Stimulated activated naive CD4-positive, alpha-beta T cell (primary cell): ENCODE data around the gene L3MBTL4.
"Not testable (repeated sequence)": the region's sequence is repeated elsewhere in the genome, so short reads cannot be mapped to it uniquely, and the experiment has no call there.

Experiments
- DNase-seq, 6 experiments: peaks; one replicate each; lab custom pipeline; 2025; lab: John Stamatoyannopoulos, UW

Gene L3MBTL4

DNA sequence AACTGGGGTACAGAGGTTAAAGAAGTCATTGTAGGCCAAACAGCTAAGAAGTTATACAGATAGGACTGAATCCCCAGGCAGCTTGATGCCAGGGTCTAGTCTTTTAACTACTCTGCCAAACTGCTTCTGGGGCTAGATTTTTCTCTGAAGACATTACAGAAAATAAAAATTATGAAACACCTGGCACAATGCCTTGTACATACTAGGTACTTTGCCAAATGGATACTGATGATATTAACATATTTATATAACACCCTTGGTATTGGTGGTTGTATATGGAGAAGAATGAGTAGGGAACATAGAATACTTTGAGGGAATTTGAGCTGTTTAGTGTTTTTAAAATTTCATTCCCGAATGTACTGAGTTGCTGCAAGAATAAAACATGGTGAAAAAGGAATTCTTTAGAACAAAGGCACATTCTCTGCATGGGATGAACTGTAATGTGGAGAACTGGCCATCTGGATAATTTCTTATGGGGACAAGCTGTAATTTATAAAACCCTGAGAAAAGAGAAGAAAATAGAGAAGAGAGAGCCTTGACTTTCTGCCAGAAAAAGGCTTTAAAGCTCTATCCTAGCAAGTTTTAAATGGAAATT is 308.5 kb downstream of the L3MBTL4 start:
- no peak for DNase-seq

DNA sequence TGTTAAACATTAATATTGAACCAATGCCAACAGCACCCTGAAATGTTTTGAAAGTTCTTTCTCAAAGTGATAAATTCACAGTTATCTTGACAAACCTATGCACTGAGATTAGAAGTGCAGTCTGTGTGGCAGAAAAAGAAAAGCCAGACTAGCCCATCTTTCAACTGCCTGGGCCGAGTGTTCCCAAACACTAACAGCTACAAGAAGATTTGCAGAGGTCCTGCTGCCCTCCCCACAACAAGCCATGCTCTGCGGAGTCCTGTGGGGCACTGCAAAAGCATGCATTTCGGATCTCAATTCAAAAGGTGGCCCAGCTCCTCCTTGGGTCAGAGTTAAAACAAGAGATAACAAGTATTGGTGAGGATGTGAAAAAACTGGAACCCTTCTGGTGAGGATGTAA is 311.0 kb downstream of the L3MBTL4 start:
- DNase-seq, result no peak

DNA sequence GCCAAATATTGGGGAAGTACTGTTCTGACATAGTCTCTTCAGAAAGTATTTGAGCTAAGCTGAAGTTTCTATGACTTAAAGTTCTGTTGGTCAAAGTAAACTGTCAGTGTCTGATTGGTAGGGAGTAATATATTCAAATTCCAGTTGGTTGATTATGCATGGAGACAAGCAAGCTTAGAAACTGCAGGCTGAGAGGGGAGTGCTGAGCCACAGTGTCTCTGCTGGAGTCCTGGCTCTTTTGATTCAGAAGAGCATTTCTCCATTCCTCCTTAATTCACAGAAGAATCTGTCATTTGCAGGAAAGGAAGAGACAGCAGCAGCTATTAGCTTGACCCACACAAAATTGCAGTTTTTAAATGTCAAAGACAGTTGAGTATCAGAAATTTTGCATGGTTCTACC is 318.0 kb downstream of the L3MBTL4 start:
- DNase-seq, result no peak

DNA sequence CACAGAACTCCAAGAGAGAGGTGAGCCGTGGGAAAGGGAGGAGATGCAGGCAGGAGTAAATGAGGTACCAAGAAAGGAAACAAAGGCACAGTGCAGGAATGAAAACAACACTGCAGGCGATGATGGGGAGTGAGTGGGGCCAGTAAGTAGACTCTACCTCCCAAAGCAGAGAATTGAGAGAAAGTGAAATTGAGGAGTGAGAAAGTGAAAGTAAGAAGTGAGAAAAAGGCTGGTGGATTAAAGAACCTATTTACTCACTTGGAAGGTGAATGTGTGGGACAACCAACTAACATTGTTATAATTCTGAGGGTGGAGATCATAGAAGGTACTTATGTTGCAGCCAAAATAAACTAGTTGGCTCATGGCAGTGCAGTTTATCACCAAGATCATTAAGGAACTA is 326.3 kb downstream of the L3MBTL4 start:
- no peak for DNase-seq

DNA sequence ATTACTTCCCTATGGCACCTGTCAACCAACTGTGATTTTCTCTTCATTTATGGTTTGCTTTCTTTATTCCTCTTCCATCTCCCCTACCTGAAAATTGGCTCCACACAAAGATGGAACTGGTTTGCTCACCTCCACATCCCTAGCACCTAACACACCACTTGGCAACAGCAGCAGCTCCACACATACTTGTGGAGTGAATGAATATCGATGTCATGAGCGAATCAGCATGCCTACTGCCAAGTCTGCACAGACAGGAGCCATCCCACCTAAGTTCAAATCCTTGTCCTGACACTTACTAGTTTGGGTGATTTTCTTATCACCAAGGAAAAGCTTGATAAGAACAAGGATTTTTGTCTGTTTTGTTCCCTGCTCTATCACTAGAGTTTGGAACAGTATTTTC is 328.0 kb downstream of the L3MBTL4 start:
- no peak for DNase-seq

DNA sequence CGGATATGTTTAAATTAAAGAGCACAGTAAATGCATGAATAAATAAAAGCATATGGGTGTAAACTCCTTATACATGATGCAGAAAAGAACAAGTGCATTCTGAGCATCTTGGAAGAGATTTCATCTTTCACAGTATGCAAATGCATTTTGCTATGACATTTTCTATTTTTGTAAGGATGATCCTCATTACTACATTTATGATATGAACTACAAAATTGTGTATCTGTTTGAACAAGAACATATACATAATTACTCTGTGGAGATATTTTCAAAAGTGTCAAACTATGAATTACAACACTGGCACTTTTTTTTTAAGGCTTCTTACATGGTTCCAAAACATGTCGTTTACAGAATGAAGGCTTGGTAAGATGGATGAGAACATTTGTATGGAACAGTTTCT is 335.3 kb downstream of the L3MBTL4 start:
- no peak for DNase-seq

DNA sequence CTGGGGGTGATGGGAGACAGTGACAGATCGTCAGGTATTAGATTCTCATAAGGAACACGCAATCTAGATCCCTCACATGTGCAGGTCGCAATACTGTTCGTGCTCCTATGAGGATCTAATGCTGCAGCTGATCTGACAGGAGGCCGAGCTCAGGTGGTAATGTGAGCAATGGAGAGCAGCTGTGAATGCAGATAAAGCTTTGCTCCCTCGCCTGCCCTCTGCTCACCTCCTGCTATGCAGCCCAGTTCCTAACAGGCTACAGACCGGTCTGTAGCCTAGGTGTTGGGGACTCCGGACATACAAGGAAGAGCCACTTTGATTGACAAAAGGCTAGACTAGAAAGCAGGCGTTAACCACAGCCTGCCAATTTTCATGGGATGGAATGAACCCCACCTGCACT is 335.8 kb downstream of the L3MBTL4 start:
- no peak for DNase-seq

DNA sequence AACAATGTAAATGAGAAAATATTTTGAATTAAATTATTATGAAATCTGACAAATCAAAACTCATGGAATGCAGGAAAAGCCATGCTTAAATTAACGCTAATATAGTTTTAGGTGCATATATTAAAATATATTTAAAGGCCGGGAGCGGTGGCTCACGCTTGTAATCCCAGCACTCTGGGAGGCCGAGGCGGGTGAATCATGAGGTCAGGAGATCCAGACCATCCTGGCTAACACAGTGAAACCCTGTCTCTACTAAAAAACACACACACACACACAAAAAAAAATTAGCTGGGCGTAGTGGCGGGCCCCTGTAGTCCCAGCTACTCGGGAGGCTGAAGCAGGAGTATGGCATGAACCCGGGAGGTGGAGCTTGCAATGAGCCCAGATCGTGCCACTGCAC is 342.3 kb downstream of the L3MBTL4 start:
- DNase-seq, result not testable (repeated sequence)

DNA sequence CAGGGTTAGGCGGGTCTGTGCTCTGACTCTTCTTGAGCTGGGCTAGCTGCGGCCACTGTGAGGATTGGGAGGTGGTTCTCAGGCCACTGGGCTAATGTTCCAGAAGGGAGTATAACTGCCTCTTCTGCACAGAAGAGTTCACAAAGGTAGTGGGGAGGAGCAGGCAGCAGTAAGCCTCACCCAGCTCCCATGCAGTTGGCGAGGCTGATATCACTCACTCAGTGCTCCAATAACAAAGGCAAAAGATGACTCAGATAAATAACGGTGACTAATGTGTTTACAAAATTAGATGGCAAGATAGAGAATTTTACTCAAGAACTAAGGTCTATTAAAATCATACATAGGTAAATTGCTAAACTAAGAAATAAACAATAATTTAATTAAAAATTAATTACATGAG is 345.2 kb downstream of the L3MBTL4 start:
- no peak for DNase-seq

DNA sequence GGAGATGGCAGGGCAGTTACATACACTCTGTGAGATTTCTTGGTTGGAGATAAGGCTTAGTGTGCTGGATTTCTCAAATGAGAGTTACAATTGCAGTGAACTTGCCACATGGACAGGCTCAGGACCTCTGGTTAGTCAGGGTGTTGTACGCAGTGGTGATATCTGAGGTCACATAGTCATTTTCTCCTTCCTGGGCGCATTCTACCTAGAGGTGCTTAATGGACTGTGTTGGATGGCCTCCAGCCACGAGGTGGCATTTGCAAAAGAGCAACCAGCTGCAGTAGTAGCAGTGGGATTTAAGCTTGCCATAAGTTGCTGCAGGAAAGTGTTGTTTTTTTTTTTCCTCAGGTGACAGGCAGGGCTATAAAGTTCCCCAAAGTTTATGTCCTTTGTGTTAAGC is 345.6 kb downstream of the L3MBTL4 start:
- DNase-seq, result no peak

DNA sequence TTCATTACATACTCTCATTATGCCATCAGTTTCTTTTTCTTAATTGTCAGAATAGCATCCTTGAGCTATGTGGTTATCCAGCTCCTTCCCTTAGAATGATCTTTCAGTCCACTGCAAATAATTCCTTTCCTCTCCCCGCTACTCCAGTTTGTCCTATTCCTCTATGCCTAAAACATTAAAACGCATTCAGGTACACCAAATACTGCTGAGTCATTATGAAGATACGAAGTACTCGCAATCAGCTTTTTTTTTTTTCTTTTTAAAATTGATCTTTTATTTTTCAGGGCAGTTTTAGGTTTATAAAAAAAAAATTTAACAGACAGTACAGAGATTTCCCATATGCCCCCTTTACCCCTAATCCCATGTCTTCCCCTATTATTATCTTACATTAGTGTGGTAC is 354.6 kb downstream of the L3MBTL4 start:
- no peak for DNase-seq

DNA sequence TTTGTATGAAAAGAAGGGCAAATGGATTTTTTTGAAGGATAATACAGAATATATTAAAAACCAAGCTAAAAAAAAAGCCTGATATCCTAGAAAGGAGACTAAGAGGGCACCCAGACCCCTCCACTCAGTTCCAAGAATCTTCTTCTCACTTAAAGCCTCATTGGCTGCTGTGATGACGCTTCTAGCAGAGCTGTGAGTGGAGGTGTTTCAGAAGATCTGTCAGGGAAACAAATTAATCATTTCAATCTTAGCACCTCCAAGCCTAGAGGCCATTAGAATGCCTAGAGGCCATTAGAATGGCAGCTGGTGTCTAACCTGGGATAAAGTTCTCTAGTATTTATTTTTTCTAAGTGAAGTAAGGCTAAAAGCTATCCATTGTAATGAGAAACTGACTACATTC is 355.2 kb downstream of the L3MBTL4 start:
- DNase-seq, result no peak

DNA sequence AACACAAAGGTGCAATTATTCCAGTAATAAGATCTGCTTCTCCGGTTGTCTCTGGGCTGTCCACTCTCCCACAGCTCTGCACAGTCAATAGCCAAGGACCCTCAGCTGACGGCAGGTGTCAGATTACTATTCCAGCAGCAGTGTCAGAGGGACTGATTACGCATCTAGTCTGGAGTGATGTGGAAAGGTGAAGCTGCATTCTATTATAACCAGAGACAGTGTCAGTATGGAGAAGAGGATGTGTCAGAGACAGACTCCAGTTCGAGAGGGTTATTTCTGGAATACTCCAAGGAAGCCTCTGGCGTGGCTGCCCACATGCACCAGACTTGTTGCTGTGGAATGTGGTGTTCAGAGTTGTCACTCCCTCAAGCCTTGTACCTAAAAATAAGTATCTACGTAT is 355.8 kb downstream of the L3MBTL4 start:
- no peak for DNase-seq

DNA sequence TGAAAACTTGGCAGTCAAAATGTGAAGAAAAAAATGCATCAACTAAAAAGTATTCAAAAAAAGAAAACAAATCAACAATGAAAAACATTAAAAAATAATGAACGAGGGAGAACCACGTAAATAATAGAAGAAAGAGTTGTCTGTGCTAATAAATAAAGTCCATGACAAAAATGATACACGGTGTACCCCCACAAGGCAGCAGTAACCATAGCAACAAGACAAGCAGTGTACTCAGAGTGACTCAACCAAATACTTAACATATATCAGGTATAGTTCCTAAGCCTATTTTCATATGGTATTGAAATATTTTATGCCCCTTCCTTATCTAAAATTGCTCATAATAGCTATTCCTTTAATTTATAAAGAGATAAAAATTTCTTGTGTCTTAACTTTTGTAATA is 357.1 kb downstream of the L3MBTL4 start:
- no peak for DNase-seq

DNA sequence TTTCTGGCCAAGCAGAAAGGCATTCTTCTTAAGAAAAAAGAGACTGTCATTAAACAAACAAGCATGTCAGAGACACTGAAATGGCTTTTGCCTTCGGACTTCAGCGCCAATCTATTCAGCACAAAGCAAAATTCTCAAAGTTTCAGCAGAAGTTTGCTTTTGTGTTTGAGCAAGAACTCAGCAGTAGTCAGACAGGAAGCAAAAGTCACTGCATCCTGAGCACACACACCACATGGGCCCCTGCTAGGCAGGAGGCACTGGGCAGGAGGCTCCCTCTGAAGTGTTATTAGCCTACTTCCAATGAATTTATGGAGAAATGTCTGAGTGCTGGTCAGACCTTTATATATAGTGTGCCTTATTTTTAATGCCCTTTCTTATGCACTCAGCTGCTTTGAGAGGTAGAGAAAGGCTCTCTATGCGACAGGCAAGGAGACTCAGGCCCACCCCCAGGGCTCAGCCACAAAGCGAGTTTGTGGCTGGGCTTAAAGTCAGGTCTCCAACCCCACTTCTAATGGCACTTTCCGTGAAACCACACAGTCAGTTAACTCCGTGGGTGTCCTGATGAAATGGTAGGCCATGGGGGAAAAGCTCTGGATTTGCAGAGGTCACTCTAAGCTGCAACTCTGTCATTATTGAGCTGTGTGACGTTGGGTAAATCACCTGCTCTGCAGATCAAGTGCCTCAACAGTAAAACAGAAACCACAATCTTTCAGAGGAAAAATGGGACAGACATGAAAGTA is 358.4 kb downstream of the L3MBTL4 start:
- no peak for DNase-seq

DNA sequence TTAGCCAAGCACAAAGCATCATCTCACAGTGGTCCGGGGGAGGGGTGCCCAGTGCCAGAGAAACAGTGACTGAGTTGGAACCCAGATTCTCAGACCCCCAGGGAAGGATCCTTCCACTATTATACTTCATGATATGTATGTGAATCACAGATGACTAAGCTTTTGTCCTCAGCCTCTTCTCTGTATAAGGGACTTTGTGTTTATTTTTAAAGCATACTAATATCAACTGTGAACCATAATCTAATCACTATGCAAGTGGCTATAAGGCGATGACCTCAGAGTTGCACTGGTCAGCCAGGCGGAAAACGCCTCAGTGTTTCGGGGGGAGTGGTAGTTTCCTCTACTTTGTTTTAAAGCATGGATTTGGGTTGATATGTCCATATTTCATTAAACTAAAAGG is 359.0 kb downstream of the L3MBTL4 start:
- DNase-seq, result no peak

DNA sequence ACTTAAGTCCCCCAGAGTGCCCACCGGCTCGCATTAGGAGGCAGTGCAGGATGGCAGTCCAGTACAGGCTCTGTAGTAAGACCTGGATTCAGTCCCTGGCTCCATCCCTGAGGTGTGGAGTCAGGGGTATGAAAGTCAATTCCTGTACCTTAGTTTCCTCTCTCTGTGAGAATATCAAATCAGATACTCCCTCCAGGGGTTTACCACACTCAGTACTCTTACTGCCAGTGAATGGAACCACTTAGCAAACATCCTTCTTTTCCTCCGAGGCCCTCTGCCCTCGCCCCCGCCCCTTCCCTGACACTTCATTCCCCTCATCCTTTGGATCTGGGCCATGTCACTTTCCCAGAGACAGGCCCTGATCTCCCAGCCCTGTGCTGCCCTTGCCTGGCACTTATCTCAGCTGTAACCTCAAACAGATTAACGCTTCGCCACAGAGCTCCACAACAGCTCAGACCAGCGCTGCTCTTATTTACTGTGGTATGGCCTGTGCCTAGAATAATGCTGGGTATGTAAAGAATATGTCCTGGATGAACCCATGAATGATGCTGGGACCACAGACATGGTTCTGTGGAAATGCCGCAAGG is 360.4 kb downstream of the L3MBTL4 start:
- DNase-seq, result no peak

DNA sequence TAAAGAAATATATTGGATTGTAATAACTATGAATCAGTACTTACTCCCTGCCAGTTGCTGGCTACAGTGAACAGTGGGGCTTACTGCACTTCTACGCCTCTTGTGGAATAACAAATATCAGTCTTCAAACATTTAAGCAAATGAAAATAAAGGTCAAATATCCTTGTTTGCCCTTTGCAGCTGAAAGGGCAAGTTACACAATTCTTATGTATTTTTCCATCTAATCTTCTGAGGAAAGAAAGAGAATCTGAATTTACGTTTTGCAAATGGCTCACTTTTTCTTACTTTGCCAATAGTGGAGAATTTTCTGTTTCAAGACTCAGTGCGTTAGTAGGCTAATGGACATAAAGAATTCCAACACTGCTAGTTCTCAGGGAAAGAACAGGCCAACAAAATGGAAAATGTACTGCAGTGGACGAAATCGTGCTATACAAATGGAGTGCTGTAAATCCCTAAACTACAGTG is 362.2 kb downstream of the L3MBTL4 start:
- no peak for DNase-seq

DNA sequence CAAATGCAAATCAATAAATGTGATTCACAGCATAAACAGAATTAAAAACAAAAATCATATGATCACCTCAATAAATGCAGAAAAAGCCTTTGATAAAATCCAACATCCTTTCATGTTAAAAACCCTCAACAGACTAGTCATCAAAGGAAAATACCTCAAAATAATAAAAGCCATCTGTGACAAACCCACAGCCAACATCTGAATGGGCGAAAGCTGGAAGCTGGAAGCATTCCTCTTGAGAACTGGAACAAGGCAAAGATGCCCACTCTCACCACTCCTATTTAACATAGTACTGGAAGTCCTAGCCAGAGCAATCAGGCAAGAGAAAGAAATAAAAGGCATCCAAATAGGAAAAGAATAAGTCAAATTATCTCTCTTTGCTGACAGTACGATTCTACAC is 367.1 kb downstream of the L3MBTL4 start:
- DNase-seq, result not testable (repeated sequence)

DNA sequence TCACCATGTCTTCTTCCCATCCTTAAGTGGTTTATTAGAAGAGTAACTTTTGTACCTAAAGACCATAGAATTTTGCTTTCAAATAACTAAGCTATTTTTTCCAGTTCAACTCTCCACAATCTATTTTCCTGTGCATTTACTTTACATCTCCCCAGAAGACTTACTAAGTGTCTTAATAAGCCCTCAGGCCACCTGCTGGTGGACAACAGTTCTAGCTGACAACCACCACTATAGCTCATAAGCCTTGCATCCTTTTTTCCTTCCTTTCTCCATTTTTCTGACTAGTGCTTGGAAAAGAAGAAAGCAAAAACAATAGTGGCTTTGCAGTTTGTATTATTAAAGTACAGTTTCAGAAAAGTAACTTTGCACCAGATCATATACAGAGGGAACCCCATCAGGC is 369.9 kb downstream of the L3MBTL4 start:
- DNase-seq, result no peak

DNA sequence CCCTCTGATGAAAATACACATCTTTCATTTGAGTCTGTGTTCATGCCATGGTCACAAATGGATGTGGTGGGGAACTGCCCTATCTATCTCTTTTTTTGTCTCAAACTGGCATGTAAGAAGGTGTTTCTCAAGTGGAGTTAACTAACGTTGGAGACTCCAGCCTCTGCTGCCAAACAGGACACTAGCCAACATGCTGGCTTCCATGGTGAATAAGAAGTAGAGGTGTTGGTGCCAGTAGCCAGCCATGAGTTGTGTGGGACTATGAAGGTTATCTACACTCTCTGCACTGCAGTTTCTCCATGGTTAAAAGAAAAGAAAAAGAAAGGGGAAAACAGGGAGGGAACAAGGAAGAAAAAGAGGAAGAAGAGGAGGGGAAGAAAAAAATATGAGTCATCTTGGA is 370.4 kb downstream of the L3MBTL4 start:
- no peak for DNase-seq

DNA sequence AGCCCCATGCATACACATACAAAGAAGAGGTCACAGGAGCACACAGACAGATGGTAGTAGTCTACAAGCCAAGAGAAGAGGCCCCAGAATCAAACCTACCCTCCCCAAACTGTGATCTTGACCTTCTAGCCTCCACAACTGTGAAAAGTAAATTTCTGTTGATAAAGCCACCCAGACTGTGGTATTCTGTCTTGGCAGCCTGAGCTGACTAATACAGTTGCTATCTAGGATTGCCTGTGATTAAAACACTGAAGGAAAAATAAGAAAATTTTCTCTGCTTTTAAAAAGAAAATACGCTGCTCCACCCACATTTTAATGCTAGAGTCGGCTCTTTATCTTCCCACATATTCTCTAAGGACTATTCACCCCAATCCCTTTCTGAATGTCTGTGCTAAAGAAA is 375.7 kb downstream of the L3MBTL4 start:
- DNase-seq, result no peak

DNA sequence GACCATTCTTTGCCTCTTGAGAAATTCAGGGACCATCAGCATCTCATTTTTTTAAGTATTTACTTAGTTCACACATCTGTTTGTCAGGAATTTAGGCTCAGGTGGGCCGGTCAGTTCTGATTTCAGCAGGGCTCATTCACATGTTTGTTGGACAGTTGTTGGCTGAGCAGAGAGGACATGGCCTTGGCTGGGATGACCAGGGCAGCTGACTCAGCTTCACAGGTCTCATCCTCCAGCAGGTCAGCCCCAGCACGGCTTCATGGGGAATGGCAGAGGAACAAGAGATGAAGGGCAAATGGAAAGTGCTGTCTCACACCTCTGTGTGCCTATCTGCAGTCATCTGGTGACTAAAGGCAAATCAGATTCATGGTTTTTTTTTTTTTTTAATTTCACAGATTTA is 383.3 kb downstream of the L3MBTL4 start:
- DNase-seq, result no peak

DNA sequence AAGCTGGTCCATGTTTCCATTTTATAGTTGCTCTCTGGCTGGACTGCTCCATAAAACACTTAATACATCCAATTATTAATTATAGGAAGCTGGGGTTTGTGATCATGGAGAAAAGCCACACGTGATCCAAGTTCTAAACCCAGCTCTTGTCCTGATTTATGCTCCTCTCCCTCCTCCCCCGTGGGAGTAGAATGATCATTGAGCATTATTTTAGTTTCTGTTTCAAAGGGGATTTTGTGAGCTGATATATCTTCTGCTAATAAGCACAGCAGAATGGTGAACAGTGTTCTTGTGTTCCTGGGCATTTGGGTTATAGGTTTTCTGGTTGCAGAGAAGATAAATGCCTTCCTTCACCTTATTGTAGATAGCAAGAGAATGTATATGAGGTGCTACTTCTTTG is 383.7 kb downstream of the L3MBTL4 start:
- no peak for DNase-seq
